K562 (cell line): ENCODE measurements around the gene PSMD8. TPM values are rescaled to one million over a fixed set of nuclear protein-coding genes. Genes with fewer than 3 reads are reported as not detected.

ENCODE experiments used
- AFF1 ChIP-seq, 2 experiments: fragments of 450-650 bp; IDR thresholded peaks; 2 replicates each; pipeline ENCODE4 v1.6.1; 2018; ENCODE audit warnings: mild to moderate bottlenecking in 2 of 2, low read depth in 1 of 2; ENCODE audit not compliant: partially characterized antibody in 2 of 2
- E2F8 ChIP-seq: fragments of 450-650 bp; IDR thresholded peaks from 2 replicates; pipeline ENCODE4 v1.7.1; 2018; ENCODE audit warnings: mild to moderate bottlenecking, low read depth; ENCODE audit not compliant: partially characterized antibody
- PHF8 ChIP-seq: fragments of 200-600 bp; sonication (generic); IDR thresholded peaks from 2 replicates; pipeline ENCODE4 v1.6.1; 2012; ENCODE audit warnings: mixed run types, mild to moderate bottlenecking, inconsistent platforms, low read length, moderate library complexity, borderline replicate concordance
- SAFB2 ChIP-seq: fragments of 200-400 bp; formaldehyde crosslinking; IDR thresholded peaks from 2 replicates; pipeline ENCODE4 v1.6.1; 2018; ENCODE audit warnings: borderline replicate concordance, low read length, low read depth, moderate library complexity; ENCODE audit not compliant: severe bottlenecking
- ZNF184 ChIP-seq: sonication (generic); formaldehyde crosslinking; IDR thresholded peaks from 2 replicates; pipeline ENCODE4 v1.5.0; 2020; ENCODE audit warnings: missing genetic modification reagents
- polyA plus RNA-seq, 8 experiments: library from polyadenylated mRNA; depleted of rRNA in 4 of 8; stranded (reverse) in 5 of 8; unstranded in 3 of 8; fragments of >200 nt; fragmentation: Nextera tagmentation in 2 of 8; fragmentation: Illumina TruSeq in 1 of 8; extraction: Ambion mirVana in 2 of 8; extraction: Trizol in 1 of 8; gene quantifications; 2 replicates each; pipeline versions ENCODE4 v1.2.1 to v1.2.3, GENCODE V29; 2011 to 2014; ENCODE audit warnings: inconsistent platforms in 1 of 8, missing spikeins in 1 of 8
- total RNA-seq, 7 experiments: library from RNA; depleted of rRNA in 6 of 7; stranded (reverse); fragments of >200 nt in 6 of 7; fragmentation: Illumina TruSeq in 2 of 7; extraction: Trizol in 2 of 7; gene quantifications; 2 replicates each; pipeline versions ENCODE4 v1.2.1 to v1.2.3, GENCODE V29; 2011 to 2021; ENCODE audit warnings: low replicate concordance in 1 of 7
- TF ChIP-seq, protein P1 (sequence below): fragments of 250-450 bp; sonication (Bioruptor Pico); IDR thresholded peaks from 2 replicates; pipeline ENCODE4 v1.5.0; 2021; ENCODE audit warnings: mild to moderate bottlenecking, moderate library complexity
- TF ChIP-seq, protein P2 (sequence below), 2 experiments: fragments of 450-650 bp; IDR thresholded peaks; 2 replicates each; pipeline ENCODE4 v1.6.1; 2016; ENCODE audit warnings: mild to moderate bottlenecking in 2 of 2, borderline replicate concordance in 1 of 2, low read depth in 1 of 2, moderate library complexity in 1 of 2

Gene PSMD8
- total and polyA plus RNA-seq, 9 of the 15 experiments (the other 6 are each of a cell fraction or from before 2014, with no cell fraction given), result 130 to 583 (median 315) TPM

- TF ChIP-seq AFF1 (IDR thresholded peaks at IDR 0.05; ENCODE audit: low read depth in 1 of 2, partially characterized antibody in 2 of 2) (no peak), ZNF184 (CRISPR knock-in tag) (no peak), PHF8 (peak; percentile 27; the same call in 1 of the 2 replicates), E2F8 (no peak), SAFB2 (no peak)
- TF ChIP-seq, protein P1, sequence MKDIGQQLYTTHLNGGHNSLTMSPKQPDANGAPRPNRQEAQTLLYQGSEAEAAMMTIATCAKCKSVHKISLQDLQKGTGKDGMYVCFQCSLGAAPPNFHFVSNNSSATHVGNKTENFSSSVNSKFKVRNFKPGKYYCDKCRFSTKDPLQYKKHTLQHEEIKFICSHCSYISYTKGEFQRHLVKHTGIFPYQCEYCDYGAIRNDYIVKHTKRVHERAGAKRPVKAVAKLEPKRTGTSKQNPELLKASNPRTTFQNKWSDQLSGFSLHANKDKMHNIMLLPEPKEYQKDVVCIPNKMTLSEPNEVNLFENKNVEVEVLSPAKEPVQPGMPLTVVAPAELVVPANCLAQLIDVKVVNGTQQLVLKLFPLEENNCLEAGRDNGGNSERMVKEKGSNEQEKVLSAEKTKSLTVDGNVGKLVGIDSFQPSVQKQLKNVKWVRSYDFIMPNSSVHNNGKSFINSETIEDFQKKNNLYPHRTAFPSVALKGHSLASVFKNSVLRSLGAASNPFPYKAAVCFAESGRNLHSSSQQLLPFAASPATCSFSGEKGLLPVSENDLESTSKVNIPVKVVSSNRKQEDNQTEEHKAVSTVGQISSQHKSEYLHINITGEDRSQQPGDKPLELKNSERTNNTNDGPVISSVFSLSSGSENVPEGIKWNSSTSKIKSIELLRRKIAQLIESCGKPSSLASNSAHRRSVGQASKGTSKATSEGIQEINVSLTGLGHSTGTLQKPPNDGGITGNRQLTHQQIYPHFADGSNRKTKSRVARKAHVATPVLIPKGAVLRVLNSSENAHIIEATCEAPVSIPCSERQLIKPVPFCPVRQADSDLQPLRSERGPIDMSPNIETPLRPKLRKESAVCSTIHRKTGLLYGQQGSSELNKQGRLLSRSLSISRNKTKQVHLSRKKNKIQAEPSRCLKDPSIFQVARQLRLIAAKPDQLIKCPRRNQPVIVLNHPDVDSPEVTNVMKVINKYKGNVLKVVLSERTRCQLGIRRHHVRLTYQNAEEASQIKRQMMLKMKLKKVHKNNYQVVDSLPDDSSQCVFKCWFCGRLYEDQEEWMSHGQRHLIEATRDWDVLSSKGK (CRISPR knock-in tag), result no peak
- TF ChIP-seq, protein P2, sequence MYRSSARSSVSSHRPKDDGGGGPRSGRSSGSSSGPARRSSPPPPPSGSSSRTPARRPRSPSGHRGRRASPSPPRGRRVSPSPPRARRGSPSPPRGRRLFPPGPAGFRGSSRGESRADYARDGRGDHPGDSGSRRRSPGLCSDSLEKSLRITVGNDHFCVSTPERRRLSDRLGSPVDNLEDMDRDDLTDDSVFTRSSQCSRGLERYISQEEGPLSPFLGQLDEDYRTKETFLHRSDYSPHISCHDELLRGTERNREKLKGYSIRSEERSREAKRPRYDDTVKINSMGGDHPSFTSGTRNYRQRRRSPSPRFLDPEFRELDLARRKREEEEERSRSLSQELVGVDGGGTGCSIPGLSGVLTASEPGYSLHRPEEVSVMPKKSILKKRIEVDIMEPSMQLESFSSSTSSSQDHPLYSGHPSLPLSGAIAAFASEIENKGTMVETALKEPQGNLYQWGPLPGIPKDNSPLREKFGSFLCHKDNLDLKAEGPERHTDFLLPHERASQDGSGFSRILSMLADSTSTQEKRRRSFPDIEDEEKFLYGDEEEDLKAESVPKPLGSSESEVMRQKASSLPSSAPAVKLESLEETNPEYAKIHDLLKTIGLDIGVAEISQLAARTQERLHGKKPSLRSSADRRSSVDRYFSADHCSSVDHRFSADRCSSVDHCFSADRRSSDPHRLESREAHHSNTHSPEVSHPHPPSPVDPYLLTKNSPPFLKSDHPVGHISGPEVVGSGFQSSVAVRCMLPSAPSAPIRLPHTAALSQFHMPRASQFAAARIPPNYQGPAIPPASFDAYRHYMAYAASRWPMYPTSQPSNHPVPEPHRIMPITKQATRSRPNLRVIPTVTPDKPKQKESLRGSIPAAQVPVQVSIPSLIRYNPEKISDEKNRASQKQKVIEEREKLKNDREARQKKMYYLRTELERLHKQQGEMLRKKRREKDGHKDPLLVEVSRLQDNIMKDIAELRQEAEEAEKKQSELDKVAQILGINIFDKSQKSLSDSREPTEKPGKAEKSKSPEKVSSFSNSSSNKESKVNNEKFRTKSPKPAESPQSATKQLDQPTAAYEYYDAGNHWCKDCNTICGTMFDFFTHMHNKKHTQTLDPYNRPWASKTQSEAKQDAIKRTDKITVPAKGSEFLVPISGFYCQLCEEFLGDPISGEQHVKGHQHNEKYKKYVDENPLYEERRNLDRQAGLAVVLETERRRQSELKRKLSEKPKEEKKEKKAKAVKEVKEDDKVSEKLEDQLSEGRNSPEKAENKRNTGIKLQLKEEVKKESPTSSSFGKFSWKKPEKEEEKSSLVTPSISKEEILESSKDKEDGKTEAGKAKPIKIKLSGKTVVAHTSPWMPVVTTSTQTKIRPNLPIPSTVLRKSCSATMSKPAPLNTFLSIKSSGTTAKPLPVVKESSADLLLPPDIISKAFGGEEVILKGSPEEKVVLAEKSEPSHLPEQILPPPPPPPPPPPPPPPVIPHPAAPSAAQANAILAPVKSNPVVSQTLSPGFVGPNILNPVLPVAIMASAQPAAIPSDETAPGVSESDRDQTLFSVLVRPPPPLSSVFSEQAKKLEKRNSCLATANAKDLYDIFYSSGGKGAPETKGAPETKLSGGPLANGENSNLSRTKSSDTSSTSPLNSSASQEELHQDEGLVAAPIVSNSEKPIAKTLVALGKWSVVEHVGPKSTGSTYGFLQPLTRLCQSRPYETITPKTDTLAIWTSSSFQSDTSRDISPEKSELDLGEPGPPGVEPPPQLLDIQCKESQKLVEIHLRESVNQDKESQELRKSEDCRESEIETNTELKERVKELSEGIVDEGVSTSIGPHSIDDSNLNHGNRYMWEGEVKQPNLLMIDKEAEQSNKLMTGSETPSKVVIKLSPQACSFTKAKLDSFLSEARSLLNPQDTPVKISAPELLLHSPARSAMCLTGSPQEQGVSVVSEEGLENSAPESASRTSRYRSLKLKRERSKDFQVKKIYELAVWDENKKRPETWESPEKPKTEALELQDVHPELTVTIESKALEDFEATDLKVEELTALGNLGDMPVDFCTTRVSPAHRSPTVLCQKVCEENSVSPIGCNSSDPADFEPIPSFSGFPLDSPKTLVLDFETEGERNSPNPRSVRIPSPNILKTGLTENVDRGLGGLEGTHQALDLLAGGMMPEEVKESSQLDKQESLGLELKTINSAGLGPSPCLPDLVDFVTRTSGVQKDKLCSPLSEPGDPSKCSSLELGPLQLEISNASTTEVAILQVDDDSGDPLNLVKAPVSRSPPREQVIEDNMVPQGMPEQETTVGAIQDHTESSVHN (IDR thresholded peaks at IDR 0.05; ENCODE audit: borderline replicate concordance in 1 of 2, low read depth in 1 of 2), result no peak
Measured at GRCh38 chr19:38361633-38362075, 12.7 kb upstream of the PSMD8 start (continued).
